Fibroblast of the conjunctiva (primary cell): Measurements from ENCODE around the gene TMEM120B.
"Not testable (repeated sequence)": the region's sequence is repeated elsewhere in the genome, so short reads cannot be mapped to it uniquely, and the experiment has no call there.

Source experiments
- DNase-seq: peaks from one replicate; pipeline ENCODE4 v3.0.0-alpha.2; 2010; ENCODE audit warnings: low read depth

The TMEM120B gene

DNA sequence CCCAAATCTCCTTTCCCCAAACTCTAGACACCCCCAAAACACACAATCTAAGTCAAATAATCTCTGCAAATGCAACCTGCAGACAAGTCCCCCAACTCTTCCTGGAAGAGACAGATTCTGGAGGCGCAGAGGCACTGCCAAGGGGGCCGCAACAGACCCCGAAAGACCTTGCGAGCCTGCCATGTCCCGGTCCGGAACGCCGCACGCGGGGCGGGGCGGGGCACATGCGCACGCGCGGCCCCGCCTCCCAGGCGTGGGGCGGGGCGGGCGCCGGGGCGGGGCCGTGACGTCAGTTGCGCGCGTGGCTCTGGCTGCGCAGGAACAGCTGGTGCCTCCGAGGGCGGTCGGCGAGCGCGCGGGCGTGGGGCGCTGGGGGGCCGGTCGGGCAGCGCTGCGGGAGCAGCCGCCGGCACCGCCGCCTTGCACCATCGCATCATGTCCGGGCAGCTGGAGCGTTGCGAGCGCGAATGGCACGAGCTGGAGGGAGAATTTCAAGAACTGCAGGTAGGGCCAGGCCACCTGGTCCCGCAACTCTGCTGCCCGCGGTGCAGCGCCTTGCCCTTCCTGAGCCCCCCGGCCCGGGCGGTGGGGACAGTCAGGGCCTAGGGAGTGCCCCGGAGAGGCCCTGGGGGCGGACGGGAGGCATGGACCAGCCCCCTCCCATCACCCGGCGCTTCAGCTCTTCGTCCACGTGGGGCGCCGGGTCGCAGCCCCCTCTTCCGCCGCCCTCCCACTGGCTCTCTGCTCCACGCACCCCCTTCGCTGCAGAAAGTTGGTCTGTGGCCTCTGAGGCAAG lies at the start of gene TMEM120B:
Gene TMEM120B, plus strand, starts transcription at position 292 of the 796 bp plus-strand sequence. Its CDS starts 144 bp downstream, at position 436.
- peak; percentile 31 for DNase-seq

DNA sequence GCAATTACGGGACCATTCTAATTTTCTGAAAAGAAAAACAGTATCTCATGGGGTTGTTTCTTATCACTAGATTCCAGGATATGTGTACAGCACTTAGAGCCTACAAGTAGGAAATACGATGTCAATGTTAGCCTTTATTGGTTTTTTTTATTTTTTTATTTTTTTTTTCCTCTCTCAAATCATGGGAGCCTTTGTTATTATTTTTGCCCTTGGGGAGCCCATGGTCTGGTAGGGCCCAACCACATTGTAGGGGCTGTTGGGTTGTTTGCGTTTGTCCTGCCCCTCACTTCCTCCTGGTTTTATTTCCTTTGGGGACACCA lies 49.0 kb upstream of the TMEM120B start:
- DNase-seq = no peak

DNA sequence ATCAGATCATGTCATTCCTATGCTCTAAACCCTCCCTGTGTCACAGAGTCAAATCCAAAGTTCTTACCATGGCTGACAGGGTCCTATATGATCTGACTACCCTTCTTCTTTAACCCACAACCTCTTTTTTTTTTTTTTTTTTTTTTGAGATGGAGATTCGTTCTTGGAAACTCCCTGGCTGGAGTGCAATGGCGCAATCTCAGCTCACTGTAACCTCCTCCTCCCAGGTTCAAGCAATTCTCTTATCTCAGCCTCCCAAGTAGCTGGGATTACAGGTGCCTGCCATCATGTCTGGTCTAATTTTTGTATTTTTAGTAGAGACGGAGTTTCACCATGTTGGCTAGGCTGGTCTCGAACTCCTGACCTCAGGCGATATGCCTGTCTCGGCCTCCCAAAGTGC lies 45.7 kb upstream of the TMEM120B start:
- not testable (repeated sequence) for DNase-seq

DNA sequence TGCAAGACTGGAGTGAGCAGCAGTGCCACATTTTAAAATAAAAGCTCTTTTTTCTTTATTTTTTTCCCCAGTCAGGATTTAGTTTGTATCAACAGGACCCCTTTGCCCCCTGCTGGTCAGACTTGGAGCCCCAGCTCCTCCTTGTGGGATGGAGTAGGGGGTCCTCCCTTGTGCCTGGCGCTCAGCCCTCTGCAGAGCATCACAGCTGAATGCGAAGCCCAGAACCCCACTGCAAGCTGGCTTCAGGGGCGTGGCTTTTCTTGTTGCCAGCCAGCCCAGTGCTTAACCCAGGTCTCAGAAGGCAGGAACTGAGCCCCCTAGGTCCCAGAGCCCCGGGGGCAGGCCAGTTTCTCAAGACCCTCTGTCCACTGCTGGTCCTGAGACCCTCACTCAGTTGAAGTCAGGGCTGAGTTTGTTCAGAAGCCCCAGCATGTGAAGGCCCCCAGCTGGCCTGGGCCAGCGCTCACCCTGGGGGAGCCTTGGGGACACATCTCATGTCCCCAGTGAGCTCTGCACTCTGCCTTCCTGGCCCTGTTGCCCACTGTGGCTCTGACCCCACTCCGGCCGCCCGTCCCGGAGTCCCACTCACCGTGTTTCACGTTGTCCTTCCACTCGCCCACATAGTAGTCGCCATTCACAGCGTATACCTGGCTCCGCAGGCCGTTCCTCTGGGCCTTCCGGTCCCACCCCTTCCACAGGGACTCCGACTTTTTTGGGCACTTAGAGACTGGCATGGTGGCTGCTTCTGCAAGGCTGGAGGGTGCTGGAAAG lies 43.6 kb upstream of the TMEM120B start:
- DNase-seq = no peak

DNA sequence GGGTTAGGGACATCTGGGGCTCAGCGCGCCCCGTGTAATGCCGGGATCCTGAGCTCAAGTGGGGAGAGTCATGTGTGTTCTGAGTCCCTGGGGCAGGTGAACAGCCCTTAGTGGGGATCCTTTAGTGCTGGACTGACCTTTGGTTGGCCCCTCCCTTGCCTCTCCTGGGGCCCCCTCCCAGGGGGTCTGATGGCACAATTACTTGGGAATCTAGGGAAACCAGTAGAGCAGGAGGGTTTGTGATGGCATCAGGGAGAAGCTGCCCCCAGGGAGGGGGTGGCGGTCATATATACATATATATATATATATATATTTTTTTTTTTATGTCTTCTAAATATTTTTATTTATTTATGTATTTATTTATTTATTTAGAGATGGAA lies 43.0 kb upstream of the TMEM120B start, which contains the start of gene MORN3:
Gene MORN3, minus strand, starts transcription at position 134 of the 380 bp plus-strand sequence. CDS start 171 bp downstream, outside the sequence.
- DNase-seq = no peak

DNA sequence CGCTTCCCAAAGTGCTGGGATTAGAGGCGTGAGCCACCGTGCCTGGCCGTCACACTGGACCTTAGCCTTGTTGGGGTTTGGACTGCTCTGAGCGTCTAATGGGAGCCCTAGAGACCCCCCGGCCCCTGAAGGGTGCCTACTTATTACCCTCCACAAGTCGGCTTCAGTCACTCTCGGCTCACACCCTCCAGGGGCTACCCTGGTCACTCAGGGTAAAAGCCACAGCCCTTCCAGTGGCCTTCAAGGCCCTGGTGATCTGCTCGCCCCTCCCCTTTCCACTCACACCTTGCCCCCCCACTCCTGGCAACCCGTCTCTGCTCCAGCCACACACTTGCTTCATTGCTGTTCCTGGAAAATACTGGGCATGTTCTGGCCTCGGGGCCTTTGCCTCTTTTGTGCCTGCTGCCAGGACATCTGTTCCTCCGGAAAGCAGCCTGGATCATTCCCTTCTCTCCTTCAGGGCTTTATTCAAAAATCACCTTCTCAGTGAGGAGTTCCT lies 39.5 kb upstream of the TMEM120B start:
- DNase-seq = no peak

DNA sequence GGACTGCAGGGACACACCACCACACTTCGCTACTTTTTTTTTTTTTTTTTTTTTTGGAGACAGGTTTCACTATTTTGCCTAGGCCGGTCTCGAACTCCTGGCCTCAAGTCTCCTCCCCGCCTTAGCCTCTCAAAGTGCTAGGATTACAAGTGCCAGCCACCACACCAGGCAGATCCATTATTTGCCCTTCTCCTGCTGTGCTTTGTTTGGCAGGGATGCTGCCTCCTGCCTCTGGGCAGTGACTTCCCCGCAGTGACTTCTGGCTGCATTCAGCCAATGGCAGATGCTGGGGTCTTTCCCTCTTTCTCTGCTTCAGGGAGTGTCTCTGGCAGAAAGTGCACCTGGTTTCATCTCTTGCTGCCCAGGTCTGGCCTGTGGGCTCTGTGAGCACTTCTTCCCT lies 36.4 kb upstream of the TMEM120B start:
- DNase-seq = no peak

DNA sequence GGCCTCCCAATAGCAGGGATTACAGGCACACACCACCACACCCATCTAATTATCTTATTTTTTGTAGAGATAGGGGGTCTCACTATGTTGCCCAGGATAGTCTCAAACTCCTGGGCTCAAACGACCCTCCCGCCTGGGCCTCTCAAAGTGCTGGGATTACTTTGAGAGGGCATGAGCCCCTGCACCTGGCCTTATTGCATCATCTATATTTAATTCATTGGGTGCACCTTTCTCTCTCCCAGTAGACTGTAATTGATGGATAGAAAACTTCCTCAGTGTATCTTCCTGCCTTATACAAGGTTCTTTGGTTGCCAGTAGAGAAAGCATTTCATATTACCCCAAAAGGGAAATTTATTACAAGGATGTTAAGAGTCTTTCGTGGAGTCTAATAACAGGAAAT lies 34.2 kb upstream of the TMEM120B start:
- no peak for DNase-seq

DNA sequence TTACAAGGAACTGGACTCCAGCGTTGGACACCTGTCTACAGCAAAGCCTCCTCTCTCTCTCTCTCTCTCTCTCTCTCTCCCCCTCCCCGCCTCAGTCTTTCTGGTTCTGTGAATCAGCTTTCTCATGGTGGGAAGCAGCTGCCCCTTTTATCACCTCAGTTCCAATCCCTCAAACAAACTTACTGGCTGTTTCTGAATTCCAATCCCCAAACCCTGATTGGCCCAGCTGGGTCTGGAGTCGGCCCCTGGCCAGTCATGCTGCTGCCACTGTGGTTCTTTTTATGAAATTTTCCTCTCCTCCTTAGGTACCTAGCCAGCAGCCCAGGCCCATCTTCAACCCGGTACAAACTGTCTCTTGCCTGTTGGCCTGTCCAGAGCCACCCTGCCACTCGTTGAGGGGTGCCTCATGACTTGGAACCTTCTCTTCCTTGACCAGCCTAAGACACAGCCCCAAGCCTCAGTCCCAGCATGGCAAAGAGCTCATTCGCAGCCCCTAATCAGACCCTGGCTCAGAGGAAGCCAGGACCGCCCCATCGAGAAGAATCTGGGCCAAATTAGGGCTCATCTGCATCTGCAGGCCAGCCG lies 33.7 kb upstream of the TMEM120B start:
- DNase-seq = no peak

DNA sequence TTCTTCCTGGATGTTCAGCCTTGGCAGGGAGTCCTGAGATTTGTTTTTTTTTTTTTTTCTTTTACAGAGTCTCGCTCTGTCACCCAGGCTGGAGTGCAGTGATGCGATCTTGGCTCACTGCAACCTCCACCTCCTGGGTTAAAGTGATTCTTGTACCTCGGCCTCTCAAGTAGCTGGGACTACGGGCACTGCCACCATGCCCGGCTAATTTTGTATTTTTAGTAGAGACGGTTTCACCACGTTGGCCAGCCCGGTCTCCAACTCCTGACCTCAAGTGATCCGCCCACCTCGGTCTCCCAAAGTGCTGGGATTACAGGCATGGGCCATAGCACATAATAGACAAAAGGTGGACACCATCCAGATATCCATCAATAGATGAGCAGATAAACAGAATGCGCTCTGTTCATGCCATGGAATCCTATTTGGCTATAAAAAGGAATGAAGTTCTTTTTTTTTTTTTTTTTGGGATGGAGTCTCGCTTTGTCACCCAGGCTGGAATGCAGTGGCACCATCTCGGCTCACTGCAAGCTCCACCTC lies 32.8 kb upstream of the TMEM120B start:
- DNase-seq = not testable (repeated sequence)

DNA sequence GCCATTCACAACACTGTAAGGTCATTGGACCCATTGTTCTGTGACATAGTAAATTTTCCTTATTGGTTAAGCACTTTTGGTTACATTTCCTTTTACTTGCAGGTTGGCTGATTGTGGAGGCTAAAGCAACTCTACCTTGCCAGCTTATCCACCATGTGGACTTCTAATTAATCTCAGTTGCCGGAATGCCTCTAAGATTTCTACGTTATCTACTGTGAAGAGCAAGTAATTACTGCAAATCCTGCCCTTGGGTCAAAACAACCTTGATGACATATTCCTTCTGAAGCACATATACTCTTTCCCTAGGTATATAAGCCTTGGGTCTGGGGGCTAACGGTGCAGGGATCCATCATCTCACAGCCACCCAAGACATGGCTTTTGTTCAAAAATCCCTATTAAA lies 23.6 kb upstream of the TMEM120B start:
- no peak for DNase-seq

DNA sequence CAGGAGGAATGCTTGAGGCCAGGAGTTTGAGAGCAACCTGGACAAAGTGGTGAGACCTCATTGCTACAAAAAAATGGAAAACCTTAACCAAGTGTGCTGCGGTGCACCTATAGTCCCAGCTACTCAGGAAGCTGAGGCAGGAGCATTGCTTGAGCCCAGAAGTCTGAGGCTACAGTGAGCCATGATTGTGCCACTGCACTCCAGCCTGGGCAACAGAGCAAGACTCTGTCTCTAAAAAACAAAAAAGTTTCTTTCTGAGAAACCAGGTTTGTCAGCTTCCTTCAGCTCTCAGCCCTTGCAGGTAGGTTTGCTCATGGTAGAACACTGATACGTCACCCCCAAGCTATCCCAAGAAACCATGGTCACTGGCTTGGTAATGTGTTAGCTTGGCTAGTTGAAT lies 23.1 kb upstream of the TMEM120B start:
- DNase-seq = no peak

DNA sequence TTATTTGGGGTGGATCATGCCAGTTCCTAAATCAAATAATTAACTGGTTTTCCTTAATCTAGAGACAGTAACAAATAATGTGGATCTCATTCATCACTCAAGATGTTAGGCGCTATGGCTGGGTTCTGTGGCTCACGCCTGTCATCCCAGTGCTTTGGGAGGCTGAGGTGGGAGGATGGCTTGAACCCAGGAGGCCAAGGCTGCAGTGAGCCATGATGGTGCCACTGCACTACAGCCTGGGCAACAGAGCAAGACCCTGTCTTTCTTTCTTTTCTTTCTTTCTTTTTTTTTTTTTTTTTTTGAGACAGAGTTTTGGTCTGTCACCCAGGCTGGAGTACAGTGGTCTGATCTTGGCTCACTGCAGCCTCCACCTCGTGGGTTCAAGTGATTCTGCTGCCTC lies 19.8 kb upstream of the TMEM120B start:
- not testable (repeated sequence) for DNase-seq

DNA sequence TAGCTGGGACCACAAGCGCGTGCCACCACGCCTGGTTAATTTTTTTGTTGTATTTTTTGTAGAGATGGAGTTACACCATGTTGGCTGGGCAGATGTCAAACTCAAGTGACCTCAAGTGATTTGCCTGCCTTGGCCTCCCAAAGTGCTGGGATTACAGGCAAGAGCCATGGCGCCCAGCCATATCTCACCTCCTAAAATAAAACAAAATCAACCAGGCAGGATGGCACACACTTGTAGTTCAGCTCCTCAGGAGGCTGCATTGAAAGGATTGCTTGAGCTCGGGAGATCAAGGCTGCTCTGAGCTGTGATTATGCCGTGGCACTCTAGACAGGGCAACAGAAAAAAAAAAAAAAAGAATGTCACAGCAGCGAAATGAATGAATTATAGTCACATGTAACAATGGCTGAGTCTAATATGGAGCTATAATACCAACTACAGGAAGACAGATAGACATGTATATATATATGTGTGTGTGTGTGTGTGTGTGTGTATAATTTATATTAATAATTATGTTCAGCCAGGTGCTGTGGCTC lies 19.3 kb upstream of the TMEM120B start:
- no peak for DNase-seq

DNA sequence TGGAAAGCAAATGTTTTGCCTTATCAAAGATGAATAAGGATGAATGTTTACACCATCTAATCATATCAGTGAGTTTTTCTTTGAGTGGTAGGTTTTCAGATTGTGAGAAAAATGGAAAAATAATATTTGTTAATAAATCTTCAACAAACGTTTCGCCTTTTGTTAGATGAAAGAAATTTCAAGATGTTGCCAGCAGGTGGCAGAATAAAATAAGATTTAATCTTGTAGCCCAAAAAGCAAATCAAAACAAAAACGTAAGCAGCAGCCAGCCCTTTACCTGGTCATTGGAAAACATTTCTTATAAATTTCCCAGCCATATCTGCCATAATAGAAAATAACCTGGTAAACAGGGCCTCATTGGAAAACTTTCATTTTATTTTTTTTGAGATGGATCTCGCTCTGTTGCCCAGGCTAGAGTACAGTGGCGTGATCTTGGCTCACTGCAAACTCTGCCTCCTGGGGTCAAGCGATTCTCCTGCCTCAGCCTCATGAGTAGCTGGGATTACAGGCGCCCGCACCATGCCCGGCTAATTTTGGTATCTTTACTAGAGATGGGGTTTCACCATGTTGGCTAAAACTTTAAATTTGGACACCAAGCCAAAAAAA lies 15.4 kb upstream of the TMEM120B start:
- DNase-seq = peak; percentile 27

DNA sequence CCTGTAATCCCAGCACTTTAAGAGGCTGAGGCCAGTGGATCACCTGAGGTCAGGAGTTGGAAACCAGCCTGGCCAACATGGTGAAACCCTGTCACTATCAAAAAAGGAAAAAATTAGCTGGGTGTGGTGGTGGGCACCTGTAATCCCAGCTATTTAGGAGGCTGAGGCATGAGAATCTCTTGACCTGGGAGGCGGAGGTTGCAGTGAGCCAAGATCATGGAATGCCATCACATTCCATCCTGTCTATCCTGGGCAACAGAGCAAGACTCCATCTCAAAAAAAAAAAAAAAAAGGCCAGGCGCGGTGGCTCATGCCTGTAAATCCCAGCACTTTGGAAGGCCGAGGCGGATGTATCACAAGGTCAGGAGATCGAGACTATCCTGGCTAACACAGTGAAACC lies 14.7 kb upstream of the TMEM120B start:
- DNase-seq = not testable (repeated sequence)

DNA sequence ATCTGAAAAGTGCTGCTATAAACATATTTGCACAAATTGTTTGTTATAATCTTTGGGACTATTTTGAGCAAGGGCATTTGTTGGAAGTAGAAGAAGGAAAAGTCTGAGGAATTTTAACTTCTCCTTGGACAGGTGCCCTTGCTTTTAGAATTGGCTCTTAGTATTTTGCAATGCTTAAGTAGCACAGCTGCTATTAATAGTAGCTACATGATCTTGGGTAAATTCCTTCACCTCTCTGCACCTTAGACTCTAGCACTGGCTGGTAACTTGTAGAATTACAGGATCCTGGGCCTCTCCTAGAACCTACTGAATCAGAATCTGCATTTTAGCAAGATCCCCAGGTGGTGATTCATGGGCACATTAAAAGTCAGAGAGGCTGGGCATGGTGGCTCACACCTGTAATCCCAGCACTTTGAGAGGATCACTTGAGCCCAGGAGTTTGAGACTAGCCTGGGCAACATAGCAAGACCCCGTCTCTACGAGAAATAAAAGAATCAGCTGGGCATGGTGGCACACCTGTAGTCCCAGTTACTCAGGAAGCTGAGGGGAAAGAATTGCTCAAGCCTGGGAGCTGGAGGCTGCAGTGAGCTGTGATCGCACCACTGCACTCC lies 10.8 kb upstream of the TMEM120B start:
- no peak for DNase-seq

DNA sequence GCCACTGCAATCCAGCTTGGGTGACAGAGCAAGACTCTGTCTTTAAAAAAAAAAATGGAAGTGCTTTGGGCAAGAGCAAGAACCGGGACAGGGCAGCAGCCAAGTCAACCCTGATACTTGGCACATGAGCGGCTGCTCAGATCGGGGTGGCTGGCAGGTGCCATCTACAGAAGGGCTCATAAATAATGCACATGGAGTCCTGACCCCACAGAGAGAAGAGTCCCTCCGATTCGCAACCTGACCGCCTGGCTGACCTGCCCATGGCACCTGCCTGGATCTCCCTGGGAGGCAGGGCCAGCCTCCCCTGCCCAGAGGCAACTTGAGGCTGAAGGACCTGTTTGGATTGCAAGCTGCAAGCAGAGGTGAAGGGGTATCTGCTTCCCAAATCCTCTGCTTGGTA lies 9.6 kb upstream of the TMEM120B start:
- no peak for DNase-seq

DNA sequence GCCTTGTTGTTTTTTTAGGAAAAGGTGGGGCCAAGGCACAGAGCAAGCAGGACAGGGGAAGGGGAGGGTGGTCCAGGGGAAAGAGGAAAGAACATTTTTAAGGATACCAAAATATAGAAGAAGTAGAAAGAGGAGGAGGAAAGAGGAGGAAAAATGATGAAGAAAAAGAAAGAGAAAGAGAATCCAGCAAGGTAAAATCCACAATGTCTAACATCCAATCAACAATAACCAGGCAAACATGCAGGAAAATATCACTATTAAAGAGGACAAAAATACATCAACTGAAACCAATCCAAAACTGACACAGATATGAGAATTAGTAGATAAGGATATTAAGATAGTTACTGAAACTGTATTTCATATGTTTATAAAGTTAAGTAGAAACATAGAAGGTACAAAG lies 7.0 kb upstream of the TMEM120B start:
- no peak for DNase-seq

DNA sequence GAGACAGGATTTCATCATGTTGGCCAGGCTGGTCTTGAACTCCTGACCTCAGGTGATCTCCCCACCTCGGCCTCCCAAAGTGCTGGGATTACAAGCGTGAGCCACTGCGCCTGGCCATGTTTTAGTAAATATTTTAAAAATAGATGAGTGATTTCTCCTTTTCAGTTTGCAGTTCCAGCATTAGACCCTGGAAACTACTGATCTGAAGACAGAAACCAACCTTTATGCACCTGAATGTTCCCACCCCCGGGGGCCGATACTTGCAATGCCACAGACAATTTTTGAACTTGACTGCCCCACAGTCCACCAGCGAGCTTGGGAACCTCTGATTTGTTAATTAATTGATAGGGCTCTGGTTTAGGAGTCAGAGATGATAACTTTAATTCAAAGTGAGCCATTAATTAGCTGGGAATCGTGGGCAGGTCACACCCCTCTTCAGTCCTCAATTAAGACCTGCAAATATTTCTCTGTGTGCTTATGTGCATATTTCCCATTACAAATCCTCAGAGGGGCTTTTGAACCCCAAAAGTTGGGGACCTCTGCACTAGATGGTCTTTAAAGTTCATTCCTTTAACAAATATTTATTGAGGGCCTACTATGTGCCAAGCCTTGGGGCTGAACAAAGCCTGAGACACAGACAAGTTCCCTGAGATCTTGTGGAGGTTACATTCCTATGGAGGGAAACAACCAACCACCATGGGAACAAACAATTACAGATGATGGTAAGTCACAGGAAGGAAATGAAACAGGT lies 4.1 kb upstream of the TMEM120B start:
- no peak for DNase-seq

DNA sequence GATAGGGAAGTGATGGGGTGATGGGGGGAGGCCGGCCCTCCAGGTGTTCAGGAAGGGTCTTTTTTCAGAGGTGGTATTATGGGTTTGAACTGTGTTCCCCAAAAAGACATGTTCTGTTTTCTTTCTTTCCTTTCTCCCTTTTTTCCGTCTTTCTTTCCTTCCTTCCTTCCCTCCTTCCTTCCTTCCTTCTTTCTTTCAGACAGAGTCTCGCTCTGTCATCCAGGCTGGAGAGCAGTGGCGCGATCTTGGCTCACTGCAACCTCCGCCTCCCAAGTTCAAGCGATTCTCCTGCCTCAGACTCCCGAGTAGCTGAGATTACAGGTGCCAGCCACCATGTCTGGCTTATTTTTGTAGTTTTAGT lies 3.5 kb upstream of the TMEM120B start:
- not testable (repeated sequence) for DNase-seq
